GM21786 (cell line): ENCODE data around the gene MFAP2.

Experiments
- ATAC-seq: cut with Tn5 transposase; IDR thresholded peaks from one replicate; pipeline ENCODE4 v1.9.1; 2021; ENCODE audit not compliant: unreplicated experiment

Gene MFAP2

GRCh38 chr1:17008208-17008855 lies 27.9 kb upstream of the MFAP2 start:
- no peak for ATAC-seq

GRCh38 chr1:17007121-17007520 lies 26.7 kb upstream of the MFAP2 start:
- no peak for ATAC-seq

GRCh38 chr1:17005365-17005740 lies 24.9 kb upstream of the MFAP2 start:
- ATAC-seq: no peak

GRCh38 chr1:17004466-17005364 lies 24.3 kb upstream of the MFAP2 start:
- ATAC-seq: no peak

- ATAC-seq: no peak
Observed at GRCh38 chr1:17002524-17002902, 22.1 kb upstream of the MFAP2 start.

GRCh38 chr1:17001760-17002523 lies 21.5 kb upstream of the MFAP2 start:
- ATAC-seq: no peak

GRCh38 chr1:16999863-17000262 lies 19.4 kb upstream of the MFAP2 start:
- no peak for ATAC-seq

GRCh38 chr1:16998589-16998988 lies 18.2 kb upstream of the MFAP2 start:
- ATAC-seq: no peak

- ATAC-seq: no peak
Observed at GRCh38 chr1:16996845-16997244, 16.4 kb upstream of the MFAP2 start.

- no peak for ATAC-seq
Observed at GRCh38 chr1:16993521-16994038, 13.2 kb upstream of the MFAP2 start.

- ATAC-seq: no peak
Observed at GRCh38 chr1:16992675-16993074, 12.3 kb upstream of the MFAP2 start.

GRCh38 chr1:16992102-16992501 lies 11.7 kb upstream of the MFAP2 start:
- no peak for ATAC-seq

GRCh38 chr1:16991571-16991970 lies 11.2 kb upstream of the MFAP2 start:
- no peak for ATAC-seq

- ATAC-seq: no peak
Observed at GRCh38 chr1:16989676-16990391, 9.4 kb upstream of the MFAP2 start.

GRCh38 chr1:16988210-16988609 lies 7.8 kb upstream of the MFAP2 start:
- no peak for ATAC-seq

GRCh38 chr1:16986962-16987361 lies 6.5 kb upstream of the MFAP2 start:
- ATAC-seq: no peak

- ATAC-seq: no peak
Observed at GRCh38 chr1:16986560-16986959, 6.1 kb upstream of the MFAP2 start.

GRCh38 chr1:16986113-16986512 lies 5.7 kb upstream of the MFAP2 start:
- no peak for ATAC-seq

- no peak for ATAC-seq
Observed at GRCh38 chr1:16984717-16985116, 4.3 kb upstream of the MFAP2 start.

GRCh38 chr1:16983649-16984048 lies 3.2 kb upstream of the MFAP2 start:
- no peak for ATAC-seq

- no peak for ATAC-seq
Observed at GRCh38 chr1:16982902-16983301, 2.5 kb upstream of the MFAP2 start.
